ENCODE measurements around the gene AHNAK2.

The AHNAK2 gene

DNA sequence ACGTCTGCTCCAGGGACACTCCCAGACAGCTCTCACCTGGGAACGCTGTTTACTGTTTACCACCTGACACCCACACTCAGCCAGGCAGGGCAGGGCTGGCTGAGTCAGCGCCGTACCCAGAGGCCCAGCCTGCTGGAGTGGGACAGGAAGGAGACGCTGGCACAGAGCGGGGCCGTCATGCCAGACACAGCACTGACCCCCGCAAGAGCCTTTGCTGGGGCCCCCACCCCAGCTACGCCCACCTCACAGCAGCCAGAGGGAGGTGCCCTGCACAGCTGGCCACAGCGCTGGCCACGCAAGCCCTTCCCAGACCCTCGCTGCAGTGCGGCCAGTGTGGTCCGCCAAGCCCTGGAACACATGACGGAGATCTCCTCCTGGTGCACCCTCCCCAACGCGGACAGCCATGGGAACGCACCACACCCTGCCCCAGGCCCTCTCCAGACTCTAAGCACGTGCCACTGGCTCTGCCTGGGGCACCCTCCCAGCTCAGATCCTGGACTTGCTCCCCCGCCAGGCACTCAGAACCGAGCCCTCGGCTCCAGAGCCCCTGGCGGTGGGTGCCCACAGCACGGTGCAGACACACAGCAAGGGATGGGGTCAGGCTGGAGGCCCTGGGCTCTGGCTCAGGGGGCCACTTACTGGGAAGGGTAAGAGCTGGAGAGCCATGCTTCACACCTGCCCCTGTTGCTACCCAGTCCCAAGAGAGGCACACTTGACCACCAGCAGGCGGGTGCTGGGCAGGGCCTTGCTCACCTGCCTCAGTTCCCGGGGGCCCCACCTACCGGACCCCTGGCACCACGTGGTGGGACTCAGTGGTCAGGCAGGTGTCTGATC lies 5.7 kb downstream of the AHNAK2 start:
- DNase-seq (ENCODE audit: low spot score): no peak

DNA sequence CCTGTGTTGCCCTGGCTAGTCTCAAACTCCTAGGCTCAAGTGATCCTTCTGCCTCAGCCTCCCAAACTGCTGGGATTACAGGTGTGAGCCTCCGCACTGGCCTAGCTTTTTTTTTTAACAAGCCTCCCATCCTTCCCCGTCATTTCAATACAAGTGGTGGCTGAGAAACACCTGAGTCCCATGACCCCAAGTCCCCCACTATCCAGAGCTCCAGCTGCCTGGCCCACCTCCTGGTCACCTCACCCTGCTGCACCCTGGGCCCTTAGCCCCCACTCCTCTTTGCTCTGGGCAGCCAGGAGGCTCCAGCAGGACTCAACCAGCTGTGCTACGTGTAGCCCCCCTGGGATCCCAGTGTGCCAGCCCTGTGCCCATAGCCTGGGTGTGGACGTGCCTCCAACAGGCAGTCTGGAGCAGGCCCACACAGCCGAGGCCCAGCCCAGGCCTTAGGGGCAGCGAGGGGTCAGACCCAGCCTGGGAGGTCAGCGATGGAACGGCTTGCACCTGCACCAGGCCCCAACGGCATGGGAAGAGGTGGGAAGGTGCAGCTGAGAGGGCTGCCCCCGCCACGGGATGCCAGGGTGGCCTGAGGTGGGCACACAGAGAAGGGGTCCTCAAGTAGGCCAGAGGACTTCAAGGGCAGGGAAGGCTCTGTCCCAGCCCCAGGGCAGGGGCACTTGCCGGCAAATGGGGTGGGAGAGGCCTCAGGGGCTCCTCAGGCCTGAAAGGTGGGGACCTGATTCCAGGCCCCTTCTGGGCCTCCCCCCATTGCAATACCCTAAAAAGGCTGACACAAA lies 6.5 kb downstream of the AHNAK2 start:
- no peak for DNase-seq (ENCODE audit: low spot score)

DNA sequence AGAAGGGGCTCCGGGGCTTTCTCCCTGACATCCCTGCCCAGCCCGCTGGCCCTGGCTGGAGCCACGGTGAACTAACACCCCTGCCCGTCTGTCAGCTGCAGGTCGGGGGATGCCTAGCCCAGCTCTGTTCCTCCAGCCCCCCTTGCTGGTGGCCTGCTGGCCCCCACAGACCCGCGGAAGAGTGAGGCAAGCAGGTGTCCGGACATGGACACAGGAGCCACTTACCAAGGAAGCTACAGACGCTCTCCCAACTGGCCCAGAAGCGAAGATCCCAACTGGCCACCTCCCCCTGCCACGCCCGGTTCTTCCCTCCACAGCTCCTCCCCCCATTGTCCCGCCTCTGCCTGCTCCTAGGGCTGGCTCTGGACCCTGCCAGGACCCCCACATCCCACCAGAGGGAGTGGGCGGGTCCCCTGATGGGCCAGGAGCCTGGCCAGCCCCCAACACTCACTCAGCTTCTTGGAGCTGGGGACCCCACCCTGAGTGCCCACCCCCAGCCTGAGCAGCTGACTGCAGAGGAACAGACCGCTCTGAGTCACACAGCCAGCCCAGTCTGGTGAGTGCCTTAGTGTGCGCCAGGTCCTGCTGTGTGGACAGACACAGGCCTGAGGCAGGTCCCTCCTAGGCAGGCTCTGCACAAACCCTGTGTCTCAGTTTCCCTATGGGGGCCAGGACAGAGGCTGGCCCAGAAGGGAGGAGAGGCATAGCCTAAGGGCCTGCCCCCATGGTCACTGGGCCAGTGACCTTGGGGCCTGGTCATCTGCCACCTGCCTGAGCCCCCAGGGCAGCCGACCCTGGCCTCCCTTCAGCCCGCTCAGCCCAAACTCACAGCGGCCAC lies 7.7 kb downstream of the AHNAK2 start:
- peak; percentile 73 for DNase-seq (ENCODE audit: low spot score)

DNA sequence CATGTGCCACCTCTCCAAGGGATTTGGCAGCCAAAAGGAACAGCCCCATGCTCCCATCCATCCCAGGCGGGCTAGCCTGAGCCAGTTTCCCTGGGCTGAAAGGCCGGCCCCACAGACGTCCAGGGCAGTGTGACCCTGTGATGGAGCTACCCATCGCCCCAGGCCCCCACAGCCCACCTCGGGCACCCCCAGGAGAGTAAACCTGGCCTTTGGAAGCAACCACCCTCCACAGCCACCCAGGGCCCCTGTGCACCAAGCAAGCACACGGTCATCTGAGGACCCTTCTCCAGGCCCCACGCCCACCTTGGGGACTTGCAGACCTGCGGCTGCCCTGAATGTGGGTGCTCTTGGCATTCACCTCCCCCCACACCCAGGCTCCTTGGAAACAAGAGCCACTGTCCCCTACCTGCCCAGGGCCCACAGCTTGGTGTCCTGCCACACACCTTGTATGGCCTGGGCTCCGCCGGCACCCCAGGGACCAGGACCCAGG lies 8.4 kb downstream of the AHNAK2 start:
- no peak for DNase-seq (ENCODE audit: low spot score)

DNA sequence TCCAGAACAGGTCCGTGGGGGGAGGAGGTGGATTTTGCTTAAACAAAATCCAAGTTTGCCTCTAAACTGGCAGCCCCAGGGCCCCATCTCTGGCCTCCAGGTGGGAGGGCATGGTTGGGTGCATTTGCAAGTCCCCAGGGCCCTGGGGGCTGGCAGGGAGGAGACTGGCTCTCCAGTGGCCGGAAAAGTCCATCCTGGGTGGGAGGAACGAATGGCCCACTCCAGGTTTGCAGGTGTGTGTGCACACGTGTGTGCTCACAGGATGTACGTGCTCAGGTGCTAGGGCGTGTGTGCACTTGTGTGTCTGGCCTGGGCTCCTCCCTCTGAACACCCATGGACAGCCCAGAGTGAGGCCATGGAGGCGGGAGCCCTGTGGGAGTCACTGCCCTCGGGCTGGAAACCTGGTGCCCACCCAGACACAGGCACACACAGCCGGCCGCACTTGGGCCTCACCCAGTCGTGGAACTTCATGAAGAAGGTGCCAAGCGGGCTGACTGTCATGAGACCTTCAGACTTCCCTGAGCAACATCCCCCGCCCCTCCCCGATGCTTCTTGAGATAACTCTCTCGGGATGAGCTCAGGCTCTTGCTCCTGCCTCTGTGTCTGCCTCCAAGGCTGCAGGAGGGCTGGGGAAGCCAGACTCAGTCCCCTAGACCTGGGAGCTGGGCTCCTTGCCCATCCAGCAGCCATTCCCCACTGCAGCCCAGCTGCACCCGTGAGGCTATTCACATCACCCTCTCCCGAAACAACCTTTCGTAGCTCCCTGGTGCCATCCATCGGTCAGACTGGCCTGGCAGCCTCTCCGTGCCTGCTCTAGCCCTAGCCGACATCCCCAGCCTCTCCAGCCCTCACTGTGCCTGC lies 9.4 kb downstream of the AHNAK2 start:
- DNase-seq (ENCODE audit: low spot score): no peak

DNA sequence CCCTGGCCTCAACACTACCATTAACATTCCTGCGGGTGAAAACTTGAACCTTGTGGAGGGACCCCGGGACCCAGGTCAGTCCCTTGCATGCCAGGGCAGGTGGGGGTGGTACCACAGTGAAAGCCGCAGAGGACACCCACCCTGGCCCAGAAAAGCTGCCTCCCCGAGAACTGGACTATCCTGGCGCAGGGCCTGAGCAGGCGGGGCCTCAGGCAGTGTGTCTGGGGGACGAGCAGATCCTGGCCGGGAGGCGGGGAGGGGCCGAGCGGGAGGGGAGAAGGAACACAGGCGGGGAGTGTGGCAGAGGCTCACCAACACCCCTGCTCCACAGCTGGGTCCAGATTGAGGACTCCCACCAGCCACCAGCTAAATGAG lies 10.0 kb downstream of the AHNAK2 start:
- peak; percentile 64 for DNase-seq (ENCODE audit: low spot score)

DNA sequence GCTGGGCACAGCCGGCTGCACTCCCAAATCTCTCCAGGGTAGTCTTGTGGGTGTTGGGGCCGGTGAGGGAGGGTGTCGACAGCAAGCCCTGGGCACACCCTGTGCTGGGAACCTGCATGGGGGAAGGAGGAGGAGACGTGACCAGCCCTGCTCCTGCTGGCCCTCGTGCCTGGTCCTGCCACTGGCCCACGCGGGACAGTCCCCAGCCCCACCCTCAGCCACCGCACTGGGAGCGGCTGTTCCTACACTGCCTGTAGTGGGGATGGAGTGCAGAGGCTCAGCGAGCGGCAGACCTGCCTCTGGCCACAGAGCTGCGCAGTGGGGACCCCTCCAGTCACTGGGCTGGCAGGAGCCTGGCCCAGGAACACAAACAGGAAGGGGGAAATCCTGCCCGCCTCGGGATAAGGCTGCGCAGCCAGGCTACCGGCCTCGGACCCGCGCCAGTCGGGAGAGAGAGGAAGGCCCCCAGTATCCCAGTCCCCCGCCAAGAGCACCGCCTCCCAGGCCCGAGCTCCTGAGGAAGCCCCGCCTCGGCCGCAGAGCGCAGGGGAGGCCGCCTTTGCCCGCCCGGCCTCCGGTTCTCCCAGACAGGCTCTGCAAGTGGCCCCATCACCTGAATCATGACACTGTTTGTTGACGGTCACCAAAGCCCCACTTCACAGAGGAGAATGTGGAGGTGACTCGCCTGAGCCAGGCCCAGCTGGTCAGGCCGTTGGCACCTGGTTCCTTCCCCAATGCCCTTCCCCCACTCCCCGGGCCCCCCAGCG lies 10.6 kb downstream of the AHNAK2 start:
- peak; percentile 45 for DNase-seq (ENCODE audit: low spot score)

DNA sequence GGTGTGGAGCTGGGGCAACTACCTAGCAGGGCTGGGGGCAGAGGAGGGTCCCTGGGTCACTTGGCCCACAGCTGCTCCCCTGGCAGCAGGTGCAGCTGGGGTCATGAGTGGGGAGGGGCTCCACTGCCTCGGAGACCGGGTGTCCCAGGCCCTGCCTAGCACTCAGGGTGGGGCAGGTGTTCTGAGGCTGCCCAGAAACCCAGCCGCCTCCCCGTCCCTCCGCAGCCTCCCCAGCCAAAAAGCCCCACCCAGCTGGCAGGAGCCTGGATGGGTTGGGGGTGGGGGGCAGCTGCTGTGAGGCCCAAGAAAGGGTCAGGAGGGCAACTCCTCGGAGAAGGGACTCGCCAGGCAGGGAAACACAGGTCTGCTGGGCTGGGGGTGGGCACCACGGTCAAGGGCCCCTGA lies 11.2 kb downstream of the AHNAK2 start:
- DNase-seq (ENCODE audit: low spot score): no peak

DNA sequence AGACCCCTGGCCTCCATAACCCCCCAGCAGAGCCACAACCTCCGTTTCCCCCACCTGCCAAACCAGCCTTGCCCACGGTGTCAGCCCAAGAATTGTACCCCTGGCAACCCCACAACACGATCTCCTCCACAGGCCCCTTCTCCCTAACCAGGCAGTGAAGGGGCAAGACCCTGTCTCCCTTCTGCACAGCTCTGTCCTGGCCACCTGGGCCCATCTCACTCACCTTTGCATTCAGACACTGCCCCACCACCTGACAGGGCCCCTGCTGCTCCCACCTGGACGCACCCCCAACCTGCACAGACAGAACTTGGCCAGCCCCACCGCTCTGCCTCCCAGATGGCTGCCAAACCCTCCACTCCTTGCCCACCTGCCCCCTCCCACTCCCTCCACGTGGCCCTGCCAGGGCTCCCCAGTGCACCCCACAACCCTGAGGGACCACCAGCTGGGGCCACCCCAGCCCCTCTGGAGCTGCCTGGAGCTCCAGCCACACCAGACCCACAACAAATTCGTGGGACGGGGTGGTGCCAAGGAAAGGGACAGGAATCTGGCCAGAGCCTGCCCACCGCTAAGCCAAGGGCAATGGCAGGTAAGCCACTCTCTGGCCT lies 11.8 kb downstream of the AHNAK2 start:
- no peak for DNase-seq (ENCODE audit: low spot score)

DNA sequence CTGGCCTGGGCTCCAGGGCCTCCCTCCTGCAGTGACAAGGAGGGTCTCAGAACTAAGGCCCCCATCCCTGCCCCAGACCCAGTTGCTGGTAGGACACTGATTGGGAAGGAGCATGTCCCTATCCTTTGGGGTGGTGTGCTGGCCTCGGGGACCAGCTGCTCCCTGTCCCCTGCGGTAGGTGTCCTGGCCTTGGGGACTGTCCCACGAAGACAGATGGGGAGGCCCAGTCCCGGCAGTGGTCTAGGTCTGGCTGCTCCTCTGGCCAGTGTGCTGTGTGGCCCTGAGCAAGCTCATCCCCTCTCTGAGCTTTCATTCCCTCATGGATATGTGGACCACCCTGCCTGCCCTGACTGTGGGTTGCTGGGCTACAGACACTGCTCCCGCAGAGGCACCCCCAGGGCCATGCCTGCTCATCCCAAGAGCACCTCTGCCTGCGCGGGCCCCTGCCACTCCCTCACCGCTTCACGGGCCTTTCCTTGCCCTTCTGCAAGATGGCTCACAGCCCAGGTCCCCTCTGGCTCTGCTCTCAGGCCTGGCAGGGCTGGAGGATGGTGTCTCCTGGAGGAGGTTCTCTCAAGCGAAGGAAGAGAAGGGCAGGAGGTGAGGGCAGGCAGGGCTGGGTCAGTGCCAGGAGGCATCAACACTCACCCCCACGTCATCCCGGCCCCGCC lies 12.5 kb downstream of the AHNAK2 start:
- no peak for DNase-seq (ENCODE audit: low spot score)

DNA sequence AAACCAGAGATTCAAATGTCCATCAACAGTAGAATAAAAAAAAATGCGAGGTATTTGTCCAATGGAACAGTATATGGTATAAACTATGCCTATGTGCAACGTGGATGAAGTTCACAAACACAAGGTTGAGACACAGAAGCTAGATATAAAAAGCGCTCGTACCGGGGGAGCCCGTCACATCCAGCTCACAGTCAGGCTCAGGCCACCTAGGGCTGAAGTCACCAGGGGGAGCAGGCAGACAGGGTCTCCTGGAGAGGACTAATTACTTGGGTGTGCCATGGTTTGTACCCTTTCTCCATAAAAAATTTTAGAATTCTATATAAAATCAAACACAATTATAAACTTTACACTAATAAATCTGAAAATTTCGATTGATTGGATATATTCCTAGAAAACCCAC lies 13.6 kb downstream of the AHNAK2 start:
- DNase-seq (ENCODE audit: low spot score): no peak

DNA sequence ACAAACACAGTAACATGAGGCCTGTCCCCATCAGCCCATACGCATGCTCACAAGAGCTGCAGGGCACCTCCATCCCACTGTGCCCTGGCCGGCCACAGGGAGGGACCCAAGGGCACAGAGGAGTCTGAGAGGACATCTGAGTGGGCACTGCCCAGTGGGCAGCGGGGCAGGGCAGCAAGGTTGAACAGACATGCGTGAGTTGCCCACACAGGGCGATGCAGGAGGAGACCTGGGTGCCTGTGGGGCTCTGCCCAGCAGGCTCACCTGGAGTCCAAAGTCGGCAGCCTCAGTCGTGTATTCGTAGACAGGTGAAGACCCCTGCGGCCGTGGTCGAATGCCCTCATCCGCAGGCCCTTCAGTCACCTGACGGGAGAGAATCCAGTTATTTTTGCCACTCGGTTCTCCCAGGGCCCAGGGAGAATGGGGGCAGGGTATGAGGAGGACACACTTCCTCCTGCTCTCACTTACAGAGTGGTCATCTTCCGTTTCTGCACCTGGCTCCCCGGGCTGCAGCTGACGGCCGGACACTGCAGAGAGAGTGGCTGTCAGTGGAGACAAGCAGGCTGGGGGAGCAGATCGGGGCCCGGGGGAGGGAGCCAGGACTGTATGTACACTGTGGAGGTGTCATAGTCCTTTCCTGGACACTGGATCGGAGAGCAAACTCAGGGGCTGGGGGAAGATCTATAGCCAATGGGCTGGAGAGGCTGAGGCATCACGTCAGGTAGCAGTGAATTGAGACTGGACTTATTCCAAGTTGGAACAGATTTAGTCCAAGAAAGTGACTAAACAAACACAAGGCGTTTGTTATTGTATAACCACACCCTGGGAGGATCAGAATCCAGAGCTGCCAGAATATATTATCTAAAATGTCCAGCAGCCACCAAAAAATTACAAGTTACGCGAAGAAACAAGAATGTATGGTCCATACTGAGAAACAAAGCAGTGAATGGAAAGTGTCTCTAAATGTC lies 20.7 kb downstream of the AHNAK2 start:
- no peak for DNase-seq (ENCODE audit: low spot score)

DNA sequence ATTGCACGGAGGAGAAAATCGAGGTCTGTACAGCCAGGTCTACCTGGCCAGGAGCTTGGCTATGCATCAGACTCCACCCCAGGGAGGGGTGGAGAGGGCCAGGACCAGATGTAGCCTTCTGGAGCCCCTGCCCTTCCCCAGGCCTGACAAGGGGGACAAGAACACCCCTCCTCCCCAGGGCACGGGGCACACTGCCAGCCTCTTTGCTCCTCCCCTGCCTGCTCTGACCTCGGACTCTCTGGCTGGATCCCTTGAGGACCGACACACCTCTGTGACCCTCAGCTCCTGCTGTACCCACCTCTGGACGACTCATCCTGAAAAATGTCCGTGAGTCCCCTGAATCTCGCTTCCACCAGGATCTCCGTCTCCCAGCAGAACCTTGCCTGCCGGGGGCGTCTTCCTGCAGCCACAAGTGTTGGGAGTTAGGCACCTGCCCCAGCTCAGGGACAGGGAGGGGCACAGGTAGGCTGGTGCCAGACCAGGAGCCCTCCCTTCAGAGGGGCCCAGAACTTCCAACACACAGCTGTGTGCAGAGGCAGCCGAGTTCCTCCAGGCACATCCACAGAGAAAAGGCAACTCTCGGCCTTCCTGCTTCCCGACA lies 21.8 kb downstream of the AHNAK2 start:
- no peak for DNase-seq (ENCODE audit: low spot score)

DNA sequence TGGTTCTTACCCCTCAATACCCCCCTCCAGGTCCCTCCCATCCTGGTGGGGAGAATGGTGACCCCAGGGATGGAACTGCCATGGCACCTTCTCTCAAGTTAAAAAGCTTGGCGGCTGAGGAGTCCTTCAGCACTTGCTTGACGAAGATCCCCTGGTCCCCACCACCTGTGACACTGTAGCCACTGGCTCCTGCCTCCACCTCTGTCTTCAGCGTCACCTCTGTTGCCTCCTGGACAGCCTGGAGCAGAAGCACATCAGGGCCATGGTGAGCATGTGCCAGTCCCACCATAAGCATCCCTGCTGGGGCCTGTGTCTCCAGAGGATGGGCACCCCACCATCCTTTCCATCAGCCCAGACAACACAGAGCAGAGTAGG lies 22.8 kb downstream of the AHNAK2 start:
- DNase-seq (ENCODE audit: low spot score): no peak

DNA sequence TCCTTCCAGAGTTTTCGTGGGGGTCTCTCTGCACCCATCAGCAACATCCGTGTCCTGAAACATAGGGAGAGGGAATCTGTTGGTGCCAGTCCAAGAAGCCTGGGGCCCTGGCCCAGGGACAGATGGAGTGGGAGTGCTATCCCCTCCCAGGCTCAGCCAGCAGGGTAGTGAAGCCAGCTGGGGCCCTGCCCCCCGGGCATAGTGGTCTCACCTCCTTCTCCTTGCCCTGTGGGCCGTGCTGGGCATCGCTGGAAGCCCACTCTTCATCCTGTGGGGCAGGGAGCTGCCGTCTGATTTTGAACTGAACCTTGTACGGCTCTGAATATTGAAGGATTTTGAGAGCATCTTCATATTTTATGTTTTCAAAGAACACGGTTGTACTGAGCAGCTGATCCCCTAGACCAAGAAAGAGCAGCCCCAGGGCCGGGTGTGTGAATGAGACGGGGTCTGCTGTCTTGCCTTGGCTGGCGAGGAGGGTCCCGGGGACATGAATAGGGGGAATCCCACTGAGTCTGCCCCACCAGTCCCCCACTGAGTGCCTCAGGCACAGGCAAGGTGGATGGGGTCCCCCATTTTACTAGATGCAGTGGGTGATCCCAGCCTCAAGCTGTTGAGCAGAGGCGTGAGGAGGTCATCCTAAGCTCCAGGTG lies 23.3 kb downstream of the AHNAK2 start:
- no peak for DNase-seq (ENCODE audit: low spot score)

DNA sequence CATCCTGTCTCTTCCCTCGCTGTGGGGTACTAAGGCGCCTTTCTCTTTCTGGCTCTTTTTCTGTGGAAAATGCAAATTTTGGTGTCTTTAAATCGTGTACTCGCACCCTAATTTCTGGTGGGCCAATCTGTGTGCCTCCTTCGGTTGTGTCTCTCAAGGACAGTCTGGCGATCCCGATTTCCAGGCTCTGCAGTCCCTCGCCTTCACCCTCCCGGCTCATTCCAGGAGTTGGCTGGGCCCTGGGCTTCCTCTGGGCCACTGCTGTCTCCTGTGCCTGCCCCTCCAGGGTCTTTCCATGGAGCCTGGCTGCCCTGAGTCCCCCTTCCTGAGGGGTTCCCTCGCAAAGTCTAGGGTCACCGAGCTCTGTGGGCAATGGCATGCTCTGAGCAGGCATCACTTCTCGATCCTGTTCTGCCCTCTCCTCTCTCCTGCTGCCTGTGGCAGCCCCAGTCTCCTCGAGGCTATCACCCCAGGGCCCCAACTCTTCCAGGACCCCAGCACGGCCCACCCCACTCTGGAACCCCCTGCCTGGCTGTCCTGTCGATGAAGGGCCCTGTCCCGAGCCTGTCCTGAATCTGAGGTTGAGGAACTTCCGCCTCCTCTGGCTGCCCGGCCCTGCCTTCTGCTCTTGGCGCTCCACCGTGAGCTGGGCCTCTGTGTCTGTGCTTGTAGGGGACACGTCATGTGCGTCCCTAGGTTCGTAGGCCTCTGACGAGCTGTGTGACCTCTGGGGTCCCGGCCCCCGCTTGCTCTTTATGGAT lies 24.1 kb downstream of the AHNAK2 start:
- no peak for DNase-seq (ENCODE audit: low spot score)

DNA sequence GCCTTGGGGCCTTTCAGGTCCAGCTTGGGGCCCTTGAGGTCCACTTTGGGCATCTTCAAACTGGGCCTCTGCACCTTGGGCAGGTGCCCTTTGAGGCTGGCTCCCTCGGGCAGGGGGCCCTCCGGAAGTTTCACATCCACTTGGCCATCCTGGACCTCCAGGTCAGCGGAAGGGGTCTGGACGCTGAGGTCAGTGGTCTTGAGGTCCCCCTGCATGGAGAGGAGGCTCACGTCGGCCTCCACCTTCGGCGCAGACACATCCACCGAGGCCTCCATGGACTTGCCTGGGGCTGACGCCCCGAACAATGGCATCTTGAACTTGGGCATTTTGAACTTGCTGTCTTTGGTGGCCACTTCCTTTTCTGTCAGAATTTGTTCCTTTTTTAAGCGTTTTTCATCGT lies 25.1 kb downstream of the AHNAK2 start:
- no peak for DNase-seq (ENCODE audit: low spot score)
